ENCODE results near the gene TMEM253.
A peak's percentile ranks its signal among the peaks of the same experiment; 100 is the strongest.

TMEM253 gene

DNA sequence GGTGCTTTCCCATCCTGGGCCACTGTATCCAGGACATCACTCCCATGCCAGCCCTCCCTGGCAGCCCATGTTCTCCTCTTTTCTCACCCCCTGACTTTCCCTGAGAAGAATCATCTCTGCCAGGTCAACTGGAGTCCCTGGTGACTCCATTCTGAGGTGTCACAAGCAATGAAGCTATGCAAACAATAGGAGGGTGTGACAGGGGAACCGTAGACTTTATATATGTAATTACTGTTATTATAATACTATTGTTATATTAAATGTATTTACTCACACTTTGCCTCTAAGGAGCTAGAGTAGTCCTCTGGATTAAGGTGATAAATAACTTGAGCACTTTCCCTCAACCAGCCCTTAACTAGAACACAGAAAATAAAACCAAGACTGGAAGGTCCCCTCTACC, 11.6 kb upstream of the TMEM253 start:
- no peaks in the 10 kb centered on the region for H3K27me3 ChIP-seq (ENCODE audit: control insufficient read depth in 3 of 3, insufficient read depth in 3 of 3, low read depth in 1 of 3, low read length in 3 of 3)
- H3K14ac ChIP-seq (ENCODE audit: low read length): no peak overlapping the region
- H2BK12ac ChIP-seq (ENCODE audit: low read length): no peak overlapping the region
- no peak overlapping the region for H3K4me2 ChIP-seq (ENCODE audit: insufficient read depth, low read length, poor library complexity, severe bottlenecking)
- peaks cover 11% of the 10 kb centered on the region for H3K79me1 ChIP-seq (ENCODE audit: low read depth, low read length)
- H3K4me1 ChIP-seq (ENCODE audit: control insufficient read depth in 2 of 2, insufficient read depth in 1 of 2, low read depth in 1 of 2, low read length in 2 of 2): peaks cover 24 to 25% of the 10 kb centered on the region in 2 donors
- H3K27ac ChIP-seq (replicated peaks; ENCODE audit: low read length): peak overlapping the region; percentile 20
- no CpG with 5 or more reads among the region's 1 CpG for WGBS, 2 donors (ENCODE audit: extremely low coverage in 2 of 2, insufficient read length in 2 of 2, insufficient replicate concordance in 1 of 2)
- H3K18ac ChIP-seq (ENCODE audit: low read length): no peak overlapping the region
- no peak overlapping the region for H3K23ac ChIP-seq (ENCODE audit: low read depth, low read length, poor library complexity)
- H3K4me3 ChIP-seq (ENCODE audit: low read length in 2 of 2): no peak overlapping the region
- H3K36me3 ChIP-seq (replicated peaks in 1 of 2; ENCODE audit: control insufficient read depth in 2 of 2, insufficient read depth in 2 of 2, low read length in 2 of 2): peaks cover 65 to 90% of the 10 kb centered on the region in 2 donors
- no peak overlapping the region for H2BK5ac ChIP-seq (ENCODE audit: low read length)
- no peak for DNase-seq (ENCODE audit: low spot score)
- H2BK120ac ChIP-seq (ENCODE audit: low read depth, low read length): no peak overlapping the region
- H4K8ac ChIP-seq (ENCODE audit: low read depth, low read length): no peak overlapping the region
- no peak overlapping the region for H3K9ac ChIP-seq (ENCODE audit: low read depth, low read length, poor library complexity)
- no peak overlapping the region for H2AK5ac ChIP-seq (ENCODE audit: low read depth, low read length)
- H4K91ac ChIP-seq (ENCODE audit: low read depth, low read length, poor library complexity): no peak overlapping the region
- peaks cover 0 to 8% of the 10 kb centered on the region in 2 donors for H3K9me3 ChIP-seq (replicated peaks in 1 of 2; ENCODE audit: control insufficient read depth in 2 of 2, insufficient read depth in 1 of 2, low read depth in 1 of 2, low read length in 2 of 2)
- no peak overlapping the region for H2AFZ ChIP-seq (ENCODE audit: low read length)
- no peak overlapping the region for H2BK15ac ChIP-seq (ENCODE audit: low read length)
- no peak overlapping the region for H3K4ac ChIP-seq (ENCODE audit: low read length)

DNA sequence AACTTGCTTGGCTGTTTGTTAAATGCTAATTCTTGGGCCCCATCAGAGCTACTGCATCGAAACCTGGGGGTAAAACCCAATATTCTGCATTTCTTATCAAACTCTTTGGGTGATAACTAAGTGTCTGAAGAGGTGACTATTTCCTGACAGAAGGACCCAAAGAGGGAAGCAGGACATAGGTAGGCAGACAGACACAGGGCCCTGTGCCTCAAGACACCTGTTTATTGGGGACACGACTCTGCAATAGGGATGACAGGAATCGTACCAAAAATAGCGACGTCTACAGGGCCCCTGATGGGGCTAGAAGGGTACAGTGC, 11.0 kb upstream of the TMEM253 start:
- no peak overlapping the region for H4K8ac ChIP-seq (ENCODE audit: low read depth, low read length)
- peaks cover 60 to 84% of the 10 kb centered on the region in 2 donors for H3K36me3 ChIP-seq (replicated peaks in 1 of 2; ENCODE audit: control insufficient read depth in 2 of 2, insufficient read depth in 2 of 2, low read length in 2 of 2)
- no peak overlapping the region for H3K23ac ChIP-seq (ENCODE audit: low read depth, low read length, poor library complexity)
- no CpG with 5 or more reads among the region's 5 CpGs for WGBS, 2 donors (ENCODE audit: extremely low coverage in 2 of 2, insufficient read length in 2 of 2, insufficient replicate concordance in 1 of 2)
- H3K27me3 ChIP-seq (ENCODE audit: control insufficient read depth in 3 of 3, insufficient read depth in 3 of 3, low read depth in 1 of 3, low read length in 3 of 3): no peaks in the 10 kb centered on the region
- peaks cover 11% of the 10 kb centered on the region for H3K79me1 ChIP-seq (ENCODE audit: low read depth, low read length)
- no peak overlapping the region for H3K14ac ChIP-seq (ENCODE audit: low read length)
- H2BK12ac ChIP-seq (ENCODE audit: low read length): no peak overlapping the region
- peaks cover 0 to 8% of the 10 kb centered on the region in 2 donors for H3K9me3 ChIP-seq (replicated peaks in 1 of 2; ENCODE audit: control insufficient read depth in 2 of 2, insufficient read depth in 1 of 2, low read depth in 1 of 2, low read length in 2 of 2)
- peaks cover 25 to 26% of the 10 kb centered on the region in 2 donors for H3K4me1 ChIP-seq (ENCODE audit: control insufficient read depth in 2 of 2, insufficient read depth in 1 of 2, low read depth in 1 of 2, low read length in 2 of 2)
- H2AK5ac ChIP-seq (ENCODE audit: low read depth, low read length): no peak overlapping the region
- no peak overlapping the region for H3K18ac ChIP-seq (ENCODE audit: low read length)
- no peak overlapping the region for H2BK15ac ChIP-seq (ENCODE audit: low read length)
- no peak overlapping the region for H3K4me2 ChIP-seq (ENCODE audit: insufficient read depth, low read length, poor library complexity, severe bottlenecking)
- DNase-seq (ENCODE audit: low spot score): no peak
- no peak overlapping the region for H2BK5ac ChIP-seq (ENCODE audit: low read length)
- H2BK120ac ChIP-seq (ENCODE audit: low read depth, low read length): no peak overlapping the region
- no peak overlapping the region for H4K91ac ChIP-seq (ENCODE audit: low read depth, low read length, poor library complexity)
- H3K4ac ChIP-seq (ENCODE audit: low read length): no peak overlapping the region
- no peak overlapping the region for H3K27ac ChIP-seq (replicated peaks; ENCODE audit: low read length)
- no peak overlapping the region for H3K4me3 ChIP-seq (ENCODE audit: low read length in 2 of 2)
- H3K9ac ChIP-seq (ENCODE audit: low read depth, low read length, poor library complexity): no peak overlapping the region
- no peak overlapping the region for H2AFZ ChIP-seq (ENCODE audit: low read length)

DNA sequence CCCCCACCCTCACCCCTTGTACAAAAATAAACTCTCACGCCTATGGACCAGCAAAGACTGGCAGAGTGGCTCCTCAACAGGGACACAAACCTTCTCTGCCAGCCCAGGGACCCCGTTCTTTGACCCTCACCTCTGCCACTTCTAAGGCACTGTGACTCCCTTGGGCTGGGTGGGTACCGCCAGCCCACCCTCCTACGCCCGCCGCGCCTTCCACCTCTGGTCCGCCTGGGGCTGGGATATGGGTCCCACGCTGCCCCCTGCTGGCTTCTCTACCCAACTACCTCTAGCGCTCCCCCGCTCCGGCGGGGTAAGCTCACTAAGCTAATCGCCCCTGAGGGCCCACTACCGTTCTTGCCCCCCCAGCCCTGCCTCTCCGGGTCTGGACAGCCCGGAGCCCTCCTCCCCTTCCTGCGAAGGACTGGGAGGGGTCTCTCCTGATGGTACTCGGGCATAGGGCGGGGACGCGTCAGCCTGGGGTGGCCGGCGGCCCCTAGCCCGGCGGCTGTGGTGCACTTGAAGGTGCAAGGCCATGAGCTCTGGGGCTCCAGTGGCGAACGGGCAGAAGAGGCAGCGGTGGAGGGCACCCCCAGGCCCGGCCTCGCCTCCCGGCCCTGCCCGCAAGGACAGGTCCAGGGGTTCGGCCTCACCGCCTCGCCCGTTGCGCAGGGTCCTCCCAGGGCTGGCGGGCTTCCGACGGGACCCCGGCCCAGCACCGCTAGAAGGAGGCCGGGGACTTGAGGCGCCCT, 10.5 kb upstream of the TMEM253 start:
- peaks cover 55 to 79% of the 10 kb centered on the region in 2 donors for H3K36me3 ChIP-seq (replicated peaks in 1 of 2; ENCODE audit: control insufficient read depth in 2 of 2, insufficient read depth in 2 of 2, low read length in 2 of 2)
- WGBS, 2 donors (ENCODE audit: extremely low coverage in 2 of 2, insufficient read length in 2 of 2, insufficient replicate concordance in 1 of 2): no CpG with 5 or more reads among the region's 45 CpGs
- H2BK120ac ChIP-seq (ENCODE audit: low read depth, low read length): no peak overlapping the region
- H2AFZ ChIP-seq (ENCODE audit: low read length): no peak overlapping the region
- no peak overlapping the region for H2BK15ac ChIP-seq (ENCODE audit: low read length)
- no peak overlapping the region for H2BK12ac ChIP-seq (ENCODE audit: low read length)
- no peak overlapping the region for H3K4ac ChIP-seq (ENCODE audit: low read length)
- H2BK5ac ChIP-seq (ENCODE audit: low read length): peak overlapping the region; percentile 42
- no peak overlapping the region for H3K4me3 ChIP-seq (ENCODE audit: low read length in 2 of 2)
- H3K27me3 ChIP-seq (ENCODE audit: control insufficient read depth in 3 of 3, insufficient read depth in 3 of 3, low read depth in 1 of 3, low read length in 3 of 3): no peaks in the 10 kb centered on the region
- peaks cover 29 to 31% of the 10 kb centered on the region in 2 donors for H3K4me1 ChIP-seq (ENCODE audit: control insufficient read depth in 2 of 2, insufficient read depth in 1 of 2, low read depth in 1 of 2, low read length in 2 of 2)
- H3K23ac ChIP-seq (ENCODE audit: low read depth, low read length, poor library complexity): peak overlapping the region; percentile 59
- DNase-seq (ENCODE audit: low spot score): no peak
- H3K79me1 ChIP-seq (ENCODE audit: low read depth, low read length): peaks cover 11% of the 10 kb centered on the region
- H3K9me3 ChIP-seq (replicated peaks in 1 of 2; ENCODE audit: control insufficient read depth in 2 of 2, insufficient read depth in 1 of 2, low read depth in 1 of 2, low read length in 2 of 2): peaks cover 0 to 8% of the 10 kb centered on the region in 2 donors
- no peak overlapping the region for H3K4me2 ChIP-seq (ENCODE audit: insufficient read depth, low read length, poor library complexity, severe bottlenecking)
- no peak overlapping the region for H3K14ac ChIP-seq (ENCODE audit: low read length)
- peak overlapping the region; percentile 60 for H3K18ac ChIP-seq (ENCODE audit: low read length)
- H2AK5ac ChIP-seq (ENCODE audit: low read depth, low read length): no peak overlapping the region
- H4K8ac ChIP-seq (ENCODE audit: low read depth, low read length): no peak overlapping the region
- no peak overlapping the region for H3K9ac ChIP-seq (ENCODE audit: low read depth, low read length, poor library complexity)
- H3K27ac ChIP-seq (replicated peaks; ENCODE audit: low read length): no peak overlapping the region
- no peak overlapping the region for H4K91ac ChIP-seq (ENCODE audit: low read depth, low read length, poor library complexity)

DNA sequence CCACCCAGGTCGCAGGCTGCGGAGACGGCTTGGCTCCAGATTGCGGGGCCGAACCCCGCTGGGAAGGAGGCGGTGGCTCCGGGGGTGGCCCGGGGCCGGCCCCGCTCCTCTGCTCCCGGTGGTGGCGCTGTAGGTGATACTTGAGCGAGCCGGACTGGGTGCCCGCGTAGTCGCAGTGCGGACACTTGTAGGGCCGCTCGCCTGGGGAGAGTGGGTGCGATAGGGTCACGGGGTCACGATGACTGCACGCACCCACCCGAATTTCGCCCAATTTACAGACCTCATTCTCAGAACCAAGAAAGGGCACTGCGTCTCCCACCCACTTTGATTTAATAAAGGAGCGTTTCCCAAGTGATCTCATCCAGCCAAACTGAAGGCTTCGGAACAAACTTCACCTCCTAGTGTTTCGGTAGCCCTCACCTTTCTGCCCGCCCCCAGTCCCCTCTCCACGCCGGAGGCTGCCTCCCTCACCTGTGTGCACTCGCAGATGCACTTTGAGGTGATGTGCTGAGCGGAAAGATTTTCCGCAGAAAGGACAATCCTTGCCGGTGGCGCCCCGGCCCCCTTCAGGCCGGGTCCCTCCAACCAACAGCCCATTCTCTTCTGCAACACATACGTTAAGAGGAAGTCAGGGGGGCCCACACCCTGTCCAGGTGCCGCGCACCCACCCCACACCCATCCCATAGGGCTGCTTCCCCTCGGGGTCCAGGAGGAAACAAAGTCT, 9.8 kb upstream of the TMEM253 start:
- Histone ChIP-seq H2BK5ac (ENCODE audit: low read length) (no peak overlapping the region), H3K4ac (ENCODE audit: low read length) (no peak overlapping the region), H2AK5ac (ENCODE audit: low read depth, low read length) (no peak overlapping the region), H2BK15ac (ENCODE audit: low read length) (no peak overlapping the region), H3K23ac (ENCODE audit: low read depth, low read length, poor library complexity) (peak overlapping the region; percentile 59), H2BK12ac (ENCODE audit: low read length) (no peak overlapping the region), H3K18ac (ENCODE audit: low read length) (peak overlapping the region; percentile 60), H4K8ac (ENCODE audit: low read depth, low read length) (no peak overlapping the region), H3K79me1 (ENCODE audit: low read depth, low read length) (peaks cover 11% of the 10 kb centered on the region), H4K91ac (ENCODE audit: low read depth, low read length, poor library complexity) (no peak overlapping the region), H3K4me3 (ENCODE audit: low read length in 2 of 2) (no peak overlapping the region), H2BK120ac (ENCODE audit: low read depth, low read length) (no peak overlapping the region), H3K4me1 (ENCODE audit: control insufficient read depth in 2 of 2, insufficient read depth in 1 of 2, low read depth in 1 of 2, low read length in 2 of 2) (peaks cover 31 to 39% of the 10 kb centered on the region in 2 donors), H3K14ac (ENCODE audit: low read length) (no peak overlapping the region), H2AFZ (ENCODE audit: low read length) (no peak overlapping the region), H3K27ac (replicated peaks; ENCODE audit: low read length) (no peak overlapping the region), H3K36me3 (replicated peaks in 1 of 2; ENCODE audit: control insufficient read depth in 2 of 2, insufficient read depth in 2 of 2, low read length in 2 of 2) (peaks cover 49 to 71% of the 10 kb centered on the region in 2 donors), H3K4me2 (ENCODE audit: insufficient read depth, low read length, poor library complexity, severe bottlenecking) (no peak overlapping the region), H3K27me3 (ENCODE audit: control insufficient read depth in 3 of 3, insufficient read depth in 3 of 3, low read depth in 1 of 3, low read length in 3 of 3) (no peaks in the 10 kb centered on the region), H3K9ac (ENCODE audit: low read depth, low read length, poor library complexity) (no peak overlapping the region), H3K9me3 (replicated peaks in 1 of 2; ENCODE audit: control insufficient read depth in 2 of 2, insufficient read depth in 1 of 2, low read depth in 1 of 2, low read length in 2 of 2) (peaks cover 0 to 8% of the 10 kb centered on the region in 2 donors)
- WGBS, 2 donors (ENCODE audit: extremely low coverage in 2 of 2, insufficient read length in 2 of 2, insufficient replicate concordance in 1 of 2): no CpG with 5 or more reads among the region's 45 CpGs
- DNase-seq (ENCODE audit: low spot score): no peak

All from neuronal stem cell (in vitro differentiated cells).